Measurements from ENCODE around the gene TMC4.
"Not testable (repeated sequence)": the region's sequence is repeated elsewhere in the genome, so short reads cannot be mapped to it uniquely, and the experiment has no call there.

The TMC4 gene

GRCh38 chr19:54178581-54179261 lies 5.8 kb upstream of the TMC4 start:
- DNase-seq: peak; percentile 54

GRCh38 chr19:54173951-54174834 lies 1.2 kb upstream of the TMC4 start:
- no peak for DNase-seq

GRCh38 chr19:54173359-54173699 lies 369 bp upstream of the TMC4 start:
- no peak for DNase-seq

- DNase-seq: not testable (repeated sequence)
Observed at GRCh38 chr19:54171736-54172431, 1.1 kb downstream of the TMC4 start.

GRCh38 chr19:54169149-54169740 lies 3.7 kb downstream of the TMC4 start:
- no peak for DNase-seq

- peak; percentile 66 for DNase-seq
Observed at GRCh38 chr19:54168174-54168917, 4.6 kb downstream of the TMC4 start.

- no peak for DNase-seq
Observed at GRCh38 chr19:54165222-54165621, 7.7 kb downstream of the TMC4 start.

- no peak for DNase-seq
Observed at GRCh38 chr19:54164369-54165068, 8.4 kb downstream of the TMC4 start.

- DNase-seq: no peak
Observed at GRCh38 chr19:54162884-54163283, 10.1 kb downstream of the TMC4 start.

- no peak for DNase-seq
Observed at GRCh38 chr19:54162241-54162805, 10.6 kb downstream of the TMC4 start.

GRCh38 chr19:54160854-54161253 lies 12.1 kb downstream of the TMC4 start:
- no peak for DNase-seq

- DNase-seq: no peak
Observed at GRCh38 chr19:54160182-54160811, 12.7 kb downstream of the TMC4 start.

GRCh38 chr19:54159352-54160181 lies 13.4 kb downstream of the TMC4 start, which contains the start of gene LENG1:
Gene LENG1 (minus strand): TSS chr19:54159721. CDS start chr19:54159695, 26 bp downstream.
- peak; percentile 99 for DNase-seq

GRCh38 chr19:54158812-54159351 lies 14.1 kb downstream of the TMC4 start:
- DNase-seq: no peak

GRCh38 chr19:54156953-54157352 lies 16.0 kb downstream of the TMC4 start:
- DNase-seq: no peak

- DNase-seq: no peak
Observed at GRCh38 chr19:54156490-54156889, 16.5 kb downstream of the TMC4 start.

- DNase-seq: no peak
Observed at GRCh38 chr19:54155694-54156093, 17.3 kb downstream of the TMC4 start.

GRCh38 chr19:54154603-54155345 lies 18.2 kb downstream of the TMC4 start:
- DNase-seq: no peak

Measured in NCI-H510A (cell line).